ENCODE data around the gene MMP24OS.

- TF ChIP-seq POLR2A (IDR thresholded peaks at IDR 0.05; ENCODE audit: low read length) (no peak), GATA1 (IDR thresholded peaks at IDR 0.05; ENCODE audit: low read depth, low read length) (no peak)
Observed at GRCh38 chr20:35284992-35285805, 7.3 kb upstream of the MMP24OS start.
